Measurements from ENCODE around the gene TIMM23.
A peak's percentile ranks its signal among the peaks of the same experiment; 100 is the strongest.
"Not testable (repeated sequence)": the region's sequence is repeated elsewhere in the genome, so short reads cannot be mapped to it uniquely, and the experiment has no call there.

The TIMM23 gene

GRCh38 chr10:45997994-45998763, 25.9 kb downstream of the TIMM23 start:
- no peak for DNase-seq

GRCh38 chr10:45999955-46000354, 27.7 kb downstream of the TIMM23 start:
- DNase-seq, result not testable (repeated sequence)

- no peak for DNase-seq
Observed at GRCh38 chr10:46000538-46000937, 28.2 kb downstream of the TIMM23 start.

GRCh38 chr10:46001187-46001756, 29.0 kb downstream of the TIMM23 start:
- DNase-seq, result no peak

GRCh38 chr10:46002189-46002687, 29.9 kb downstream of the TIMM23 start:
- DNase-seq, result not testable (repeated sequence)

- DNase-seq, result no peak
Observed at GRCh38 chr10:46002916-46003693, 30.8 kb downstream of the TIMM23 start.

- DNase-seq, result no peak
Observed at GRCh38 chr10:46004963-46005362, 32.7 kb downstream of the TIMM23 start.

- no peak for DNase-seq
Observed at GRCh38 chr10:46005383-46005782, 33.1 kb downstream of the TIMM23 start.

GRCh38 chr10:46006219-46006618, 33.9 kb downstream of the TIMM23 start:
- DNase-seq, result no peak

- no peak for DNase-seq
Observed at GRCh38 chr10:46012746-46013145, 40.5 kb downstream of the TIMM23 start.

GRCh38 chr10:46014206-46014605, 41.9 kb downstream of the TIMM23 start:
- DNase-seq, result no peak

- no peak for DNase-seq
Observed at GRCh38 chr10:46014683-46015405, 42.6 kb downstream of the TIMM23 start.

GRCh38 chr10:46016190-46016589, 43.9 kb downstream of the TIMM23 start:
- no peak for DNase-seq

GRCh38 chr10:46016811-46017210, 44.5 kb downstream of the TIMM23 start:
- no peak for DNase-seq

- no peak for DNase-seq
Observed at GRCh38 chr10:46017733-46018132, 45.4 kb downstream of the TIMM23 start.

GRCh38 chr10:46018453-46019176, 46.3 kb downstream of the TIMM23 start:
- no peak for DNase-seq

GRCh38 chr10:46019177-46019528, 46.9 kb downstream of the TIMM23 start:
- no peak for DNase-seq

GRCh38 chr10:46019569-46020343, 47.5 kb downstream of the TIMM23 start:
- DNase-seq, result no peak

- no peak for DNase-seq
Observed at GRCh38 chr10:46020344-46020657, 48.0 kb downstream of the TIMM23 start.

GRCh38 chr10:46022978-46023702, 50.9 kb downstream of the TIMM23 start:
- DNase-seq, result peak; percentile 0

- DNase-seq, result no peak
Observed at GRCh38 chr10:46024948-46025347, 52.7 kb downstream of the TIMM23 start.
